GM18870 (cell line): ENCODE data around the gene HACD2.

Experiments
- ATAC-seq: cut with Tn5 transposase; IDR thresholded peaks from one replicate; pipeline ENCODE4 v1.9.1; 2021; ENCODE audit warnings: moderate library complexity; ENCODE audit not compliant: unreplicated experiment

HACD2 gene

DNA sequence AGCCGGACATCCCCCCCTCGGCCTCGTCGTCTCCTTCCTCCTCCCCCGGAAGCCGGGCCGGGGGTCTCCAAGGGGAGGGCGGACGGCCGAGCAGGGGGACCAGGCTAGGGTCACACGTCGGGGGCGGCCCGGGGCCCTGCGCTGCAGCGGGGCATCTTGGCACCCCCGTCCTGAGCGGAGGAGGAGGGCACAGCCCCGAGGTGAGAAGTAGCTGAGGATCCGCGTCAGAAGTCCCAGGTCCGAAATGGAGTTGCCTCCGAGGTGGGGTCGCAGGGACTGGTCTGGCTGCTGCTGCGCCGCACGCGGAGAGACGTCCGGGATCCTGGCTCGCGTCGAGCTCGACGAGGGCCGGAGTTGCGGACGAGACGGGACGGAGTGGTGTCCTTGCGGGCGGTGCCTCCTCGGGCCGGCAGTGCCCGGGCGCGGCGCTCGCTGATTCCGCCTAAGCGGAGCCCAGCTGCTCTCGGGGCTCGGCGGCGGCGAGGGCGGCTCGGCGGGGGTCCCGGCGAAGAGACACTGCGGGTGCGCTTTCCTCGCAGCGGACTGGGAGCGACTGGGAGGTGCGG lies 136.2 kb downstream of the HACD2 start, which contains the start of gene ADCY5:
ADCY5 (minus strand) TSS at position 555 of the 566 bp plus-strand sequence; CDS start at position 10, 545 bp downstream.
- no peak for ATAC-seq

DNA sequence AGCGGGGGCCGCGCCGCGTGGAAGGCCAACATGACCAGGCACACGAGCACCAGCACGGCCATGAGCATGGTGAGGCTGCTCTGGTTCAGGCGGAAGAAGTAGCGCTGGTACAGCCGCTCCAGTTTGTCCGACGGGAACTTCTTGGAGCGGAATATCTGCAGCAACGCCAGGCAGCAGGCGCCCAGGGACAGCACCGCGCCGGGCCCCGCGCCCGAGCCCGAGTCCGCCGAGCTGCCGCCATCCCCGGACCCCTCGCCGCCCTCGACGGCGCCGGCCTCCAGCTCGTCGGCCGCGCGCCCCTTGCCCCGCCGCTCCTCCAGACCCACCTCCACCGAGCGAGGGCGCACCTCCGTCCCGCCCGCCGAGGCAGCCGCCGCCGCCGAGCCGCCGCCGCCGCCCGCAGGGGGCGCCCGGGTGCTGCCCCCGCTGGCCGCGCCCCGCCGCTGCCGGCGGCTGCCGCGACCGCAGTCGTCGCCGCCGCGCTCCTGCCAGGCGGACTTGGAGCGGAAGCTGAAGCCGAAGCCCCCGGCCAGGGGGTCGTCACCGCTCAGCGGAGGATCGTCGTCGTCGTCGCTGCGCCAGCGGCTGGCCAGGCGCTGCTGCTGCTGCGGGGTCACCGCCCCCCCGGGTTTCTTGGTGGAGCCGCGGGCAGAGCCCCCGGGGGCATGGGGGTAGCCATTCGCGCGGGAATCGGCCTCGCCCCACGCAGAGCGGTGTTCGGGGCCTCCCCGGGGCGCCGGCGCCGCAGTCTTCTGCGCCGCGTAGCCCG lies 136.9 kb downstream of the HACD2 start:
- ATAC-seq: no peak

DNA sequence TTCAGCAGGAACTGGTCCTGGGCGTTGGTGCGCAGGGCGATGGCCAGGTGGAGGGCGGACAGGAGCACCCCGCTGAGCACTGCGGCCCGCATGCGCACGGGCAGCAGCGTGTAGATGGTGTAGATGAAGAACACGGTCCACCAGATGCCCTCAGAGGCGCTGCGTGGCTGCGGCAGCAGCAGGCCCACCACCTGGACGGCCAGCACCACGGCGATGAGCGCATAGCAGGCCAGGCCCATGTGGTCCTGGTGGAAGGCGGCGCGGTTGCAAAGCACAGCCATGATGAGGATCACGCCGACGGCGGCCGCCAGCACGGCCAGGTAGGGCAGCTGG lies 137.5 kb downstream of the HACD2 start:
- ATAC-seq: no peak

DNA sequence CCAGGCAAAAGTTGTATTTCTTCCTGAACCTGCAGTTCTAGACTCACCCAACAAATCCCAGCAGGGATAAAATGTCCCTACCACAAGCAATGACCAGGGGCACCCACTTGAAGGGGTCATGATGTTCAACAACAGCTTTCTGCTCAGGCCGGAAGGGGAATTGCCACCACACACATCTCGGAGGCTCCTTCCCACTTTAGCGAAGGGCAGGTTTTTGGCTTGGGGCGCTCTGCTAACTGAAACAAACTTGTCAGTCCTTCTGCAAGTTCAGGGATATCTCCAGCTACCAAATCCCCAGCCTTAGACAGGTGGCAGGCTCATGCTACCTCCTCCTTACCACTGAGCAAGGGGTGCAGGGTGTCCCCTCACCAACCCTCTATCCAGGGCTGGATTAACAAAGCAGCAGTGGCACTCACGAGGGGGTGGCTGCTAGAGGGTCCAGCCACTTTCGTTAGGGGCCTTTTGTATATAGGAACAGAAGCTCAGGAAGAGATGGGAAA lies 138.2 kb downstream of the HACD2 start:
- ATAC-seq: no peak

DNA sequence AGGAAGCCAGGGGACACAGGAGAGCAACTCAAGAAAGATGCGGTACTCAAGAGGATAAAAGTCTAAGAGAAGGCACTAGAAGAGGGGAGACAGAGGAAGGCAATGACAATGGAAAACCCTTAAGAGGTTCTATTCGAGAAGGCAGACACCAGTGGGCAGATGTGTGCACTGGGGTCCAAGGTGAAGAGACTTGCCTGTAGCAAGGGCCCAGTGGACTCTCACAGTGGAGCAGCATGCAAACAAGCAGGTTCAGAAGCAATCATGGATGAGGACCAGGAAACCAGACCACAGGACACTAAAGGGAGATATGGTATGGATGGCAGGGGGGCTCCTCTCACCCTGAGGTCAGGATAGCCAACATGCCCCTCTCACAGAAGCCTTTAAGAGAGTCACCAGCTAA lies 138.6 kb downstream of the HACD2 start:
- ATAC-seq: no peak

DNA sequence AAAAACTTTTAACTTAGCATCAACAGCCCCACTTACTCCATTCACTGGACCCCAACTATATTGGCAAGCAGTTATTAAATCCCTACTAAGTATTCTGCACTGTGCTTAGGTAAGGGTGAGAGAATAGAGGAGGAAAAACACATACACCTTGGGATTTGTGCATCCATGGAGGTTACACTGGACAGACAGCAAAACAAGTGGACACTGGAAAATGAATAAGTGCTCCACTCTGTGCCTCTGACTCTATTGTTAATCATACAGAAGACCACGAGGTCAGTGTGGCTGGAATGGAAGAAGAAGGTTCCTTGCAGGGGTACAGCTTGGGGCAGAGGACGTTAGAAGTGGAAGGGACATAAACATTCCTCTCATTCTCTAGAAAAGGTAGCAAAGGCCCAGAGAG lies 139.2 kb downstream of the HACD2 start:
- no peak for ATAC-seq

DNA sequence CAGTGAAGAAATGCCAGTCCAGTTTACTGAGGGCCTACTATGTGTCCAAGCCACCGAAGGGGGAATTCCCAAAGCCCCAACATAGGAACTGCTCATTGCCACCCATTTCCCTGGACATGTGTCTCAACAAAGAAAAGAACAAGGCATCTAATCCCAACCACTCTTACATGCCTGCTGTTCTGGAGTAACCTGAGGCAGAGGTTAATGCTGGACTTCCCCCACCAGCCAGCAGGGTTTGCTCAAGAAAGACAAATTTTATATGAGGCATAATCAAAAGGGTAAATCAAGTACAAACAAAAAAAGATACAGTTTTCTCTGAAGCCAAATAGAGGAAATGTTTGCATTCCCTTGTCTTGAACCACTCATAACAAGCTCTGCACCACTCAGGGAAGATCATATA lies 140.1 kb downstream of the HACD2 start:
- ATAC-seq: no peak

DNA sequence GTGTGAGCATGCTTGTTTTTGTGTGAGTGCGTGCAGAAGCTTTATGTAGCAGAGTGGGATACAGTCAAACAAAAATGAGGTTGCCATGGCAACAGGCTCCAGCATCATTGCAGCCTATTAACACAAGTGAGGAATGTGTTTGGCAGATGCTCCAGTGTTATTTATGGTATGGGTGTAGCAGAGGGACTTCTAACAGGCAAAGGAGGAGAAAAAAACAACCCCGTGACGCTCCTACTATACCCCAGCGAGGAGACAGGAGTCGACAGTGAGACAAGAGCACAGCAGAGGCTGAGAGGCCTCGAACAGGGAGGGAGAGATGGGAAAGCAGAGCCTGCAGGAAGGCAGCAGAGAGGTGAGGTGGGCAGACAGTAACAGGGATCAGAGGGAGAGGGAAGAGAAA lies 140.8 kb downstream of the HACD2 start:
- no peak for ATAC-seq

DNA sequence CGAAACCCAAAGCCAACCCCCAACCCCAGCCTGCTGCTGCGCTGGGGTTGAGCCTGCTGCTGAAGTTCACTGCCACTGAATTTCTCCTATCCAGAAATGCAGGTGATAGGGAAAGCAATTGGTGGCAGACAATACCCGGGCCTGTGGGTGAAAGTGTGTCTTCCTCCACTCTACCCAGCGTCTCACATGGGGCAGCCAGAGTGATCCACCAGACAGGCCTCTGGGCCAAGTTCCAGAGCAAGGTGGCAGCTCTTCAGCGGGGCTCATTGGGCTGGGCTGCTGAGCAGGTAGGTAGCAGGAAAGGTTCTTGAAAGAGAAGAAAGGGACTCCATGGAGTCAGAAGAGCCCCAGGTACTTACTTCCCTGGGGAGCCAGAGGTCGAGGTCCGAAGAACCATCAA lies 141.9 kb downstream of the HACD2 start:
- no peak for ATAC-seq

DNA sequence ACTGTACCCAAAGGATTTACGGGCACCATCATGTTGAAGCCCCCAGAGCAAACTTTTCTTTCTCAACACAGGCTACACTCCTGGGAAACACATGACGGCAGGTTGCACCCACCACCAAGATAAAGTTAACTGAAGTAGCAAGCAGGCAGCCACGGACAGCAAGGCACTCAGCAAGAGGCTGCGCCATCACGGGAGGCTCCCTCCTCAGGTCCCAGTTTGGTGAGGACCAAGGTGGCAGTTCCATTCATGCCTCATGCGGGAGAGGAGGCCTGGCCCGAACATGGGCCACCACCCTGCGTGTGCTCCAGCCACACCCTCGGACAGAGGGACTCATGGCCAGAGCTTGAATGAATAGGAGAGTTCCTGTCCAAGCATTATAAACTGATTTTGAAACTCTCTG lies 142.7 kb downstream of the HACD2 start:
- no peak for ATAC-seq
